GM21529 (cell line): ENCODE results near the gene ZFAND3.
"Not testable (repeated sequence)": the region's sequence is repeated elsewhere in the genome, so short reads cannot be mapped to it uniquely, and the experiment has no call there.

Experiments used
- ATAC-seq: cut with Tn5 transposase; IDR thresholded peaks from one replicate; pipeline ENCODE4 v1.9.1; 2021; ENCODE audit not compliant: unreplicated experiment

Gene ZFAND3

DNA sequence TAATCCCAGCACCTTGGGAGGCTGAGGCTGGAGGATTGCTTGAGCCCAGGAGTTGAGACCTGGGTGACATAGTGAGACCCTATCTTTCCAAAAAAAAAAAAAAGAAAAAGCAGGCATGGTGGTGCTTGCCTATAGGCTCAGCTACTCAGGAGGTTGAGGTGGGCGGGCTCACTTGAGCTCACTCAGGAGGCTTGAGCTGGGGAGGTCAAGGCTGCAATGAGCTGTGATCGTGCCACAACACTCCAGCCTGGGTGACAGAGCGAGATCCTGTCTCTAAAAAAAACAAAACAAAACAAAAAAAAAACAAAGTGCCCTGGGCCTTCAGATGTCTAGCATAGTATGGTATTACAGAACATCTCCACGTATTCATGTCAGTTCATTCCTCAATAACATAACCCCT, 42.9 kb downstream of the ZFAND3 start:
- no peak for ATAC-seq

DNA sequence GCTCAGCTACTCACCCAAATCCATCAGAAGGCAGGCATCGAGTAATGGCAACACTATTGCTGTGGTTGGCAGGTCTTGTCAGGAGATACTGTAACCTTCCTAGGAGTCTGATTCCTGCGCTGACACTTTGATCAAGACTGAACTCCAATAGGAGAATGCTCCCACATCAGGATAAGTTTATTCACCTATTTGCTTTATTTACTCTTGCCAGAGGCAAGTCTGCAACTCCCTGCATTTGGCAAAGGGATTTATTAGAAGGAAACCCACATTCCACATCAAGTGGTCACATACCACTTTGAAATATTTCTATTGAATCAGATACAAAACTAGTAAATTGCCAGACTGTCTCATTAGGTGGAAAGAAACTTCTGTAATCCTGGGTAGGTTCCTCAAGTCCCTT, 43.5 kb downstream of the ZFAND3 start:
- no peak for ATAC-seq

DNA sequence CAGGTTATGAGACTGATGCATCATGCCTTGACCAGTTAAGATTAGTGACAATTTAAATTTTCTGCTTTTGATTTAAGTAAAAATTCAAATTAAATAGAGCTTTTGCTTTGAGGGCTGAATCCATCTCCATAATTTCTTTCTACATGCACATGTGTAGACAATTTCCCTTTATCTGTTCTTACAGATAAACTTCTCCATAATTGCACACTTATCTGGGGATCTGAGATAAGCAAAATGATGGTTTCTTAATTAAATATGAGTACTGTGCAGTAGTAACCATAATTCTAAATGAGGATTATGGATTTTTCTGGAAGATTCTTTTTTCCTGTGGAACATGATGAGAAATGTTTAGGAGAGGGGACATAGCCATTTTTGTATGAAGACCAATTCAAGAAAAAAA, 44.7 kb downstream of the ZFAND3 start:
- ATAC-seq, result no peak

DNA sequence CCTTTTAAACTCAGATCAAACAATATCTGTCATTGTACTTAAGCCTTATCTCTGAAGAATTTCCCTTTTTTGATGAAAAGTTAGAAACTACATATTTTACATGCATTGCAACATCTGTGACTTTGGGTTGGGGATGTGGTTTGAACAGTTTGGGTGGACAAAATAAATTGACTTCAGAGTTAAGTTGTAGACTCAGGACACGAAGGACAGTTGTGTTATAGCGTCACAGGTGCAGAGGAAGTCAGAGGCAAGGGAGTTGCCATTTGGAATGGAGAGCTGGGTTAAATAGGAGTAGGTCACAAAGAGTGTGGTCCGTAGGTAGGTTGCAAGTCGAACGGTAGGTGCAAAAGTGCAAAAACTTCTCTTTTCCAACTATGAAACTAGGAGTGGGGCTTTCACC, 46.0 kb downstream of the ZFAND3 start:
- no peak for ATAC-seq

DNA sequence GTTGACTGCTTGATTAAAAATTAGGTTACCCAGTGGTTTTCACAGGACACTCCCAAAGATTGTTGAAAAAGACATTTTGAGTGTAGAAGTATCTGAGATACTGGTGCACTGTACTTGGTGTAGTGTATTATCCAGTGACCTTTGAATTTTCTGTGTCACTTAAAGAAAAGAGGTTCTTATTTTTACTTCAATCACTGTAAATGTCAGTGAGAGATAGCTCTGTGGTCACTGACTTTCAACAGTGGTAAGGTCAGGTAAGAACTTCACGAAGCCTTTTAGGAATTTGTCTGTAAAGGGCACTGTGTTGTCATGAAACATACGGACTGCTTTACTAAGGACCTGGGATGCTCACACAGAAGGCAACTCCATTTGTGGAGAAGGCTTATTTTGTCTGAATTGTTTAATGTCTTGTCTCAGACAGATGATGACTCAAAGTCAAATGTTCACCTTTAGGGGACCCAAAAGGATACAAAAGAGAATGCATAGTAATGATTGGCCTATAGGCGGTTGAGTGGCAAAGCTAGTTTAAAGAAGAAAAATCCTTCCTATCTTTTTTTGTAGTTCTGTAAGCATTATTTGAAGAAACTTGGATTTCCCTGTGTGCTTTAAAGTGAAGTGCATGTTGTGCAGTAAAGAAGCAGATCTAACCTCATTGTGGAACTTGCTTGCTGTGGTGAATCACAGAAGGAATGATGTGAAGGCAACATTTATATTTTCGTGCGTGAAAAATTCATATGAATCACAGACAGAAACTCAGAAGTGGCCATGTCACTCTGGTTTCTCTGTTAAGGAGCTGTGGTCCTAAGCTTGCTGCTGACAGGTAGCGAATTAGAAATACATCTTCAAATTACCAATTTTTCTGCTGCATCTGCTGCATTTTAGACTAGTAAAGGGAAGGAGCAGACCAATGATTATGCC, 47.3 kb downstream of the ZFAND3 start:
- ATAC-seq, result no peak

DNA sequence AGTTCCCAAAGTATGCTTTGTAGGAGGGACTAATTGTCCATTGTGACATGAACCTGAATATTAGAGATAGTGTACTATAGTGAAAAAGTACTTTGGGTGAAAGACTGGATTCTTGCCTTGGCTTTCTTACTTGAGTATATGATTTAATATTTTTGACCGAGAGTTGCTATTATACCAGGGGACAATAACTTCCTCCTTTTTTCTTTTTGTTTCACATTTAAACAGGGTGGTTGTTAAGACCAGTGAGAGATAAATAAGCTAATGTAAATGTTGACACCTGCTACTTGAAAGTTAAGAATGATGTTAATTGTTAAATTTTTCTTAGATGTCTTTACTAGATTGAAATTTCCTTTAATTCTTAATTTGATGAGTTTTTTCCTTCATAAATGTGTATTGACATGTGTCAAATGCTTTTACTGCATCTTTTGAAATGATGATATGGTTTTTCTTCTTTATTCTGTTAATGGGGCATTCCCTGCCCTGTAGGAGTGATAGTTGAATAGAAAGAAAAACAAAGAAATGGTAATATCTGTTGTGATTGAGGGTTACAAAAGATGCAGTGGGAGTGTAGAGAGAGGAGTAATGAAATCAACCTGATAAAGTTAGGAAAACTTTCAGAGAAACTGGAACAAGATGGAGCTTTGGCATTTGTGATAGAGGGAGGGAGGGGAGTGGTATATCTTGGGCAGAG, 48.4 kb downstream of the ZFAND3 start:
- peak; percentile 67 for ATAC-seq

DNA sequence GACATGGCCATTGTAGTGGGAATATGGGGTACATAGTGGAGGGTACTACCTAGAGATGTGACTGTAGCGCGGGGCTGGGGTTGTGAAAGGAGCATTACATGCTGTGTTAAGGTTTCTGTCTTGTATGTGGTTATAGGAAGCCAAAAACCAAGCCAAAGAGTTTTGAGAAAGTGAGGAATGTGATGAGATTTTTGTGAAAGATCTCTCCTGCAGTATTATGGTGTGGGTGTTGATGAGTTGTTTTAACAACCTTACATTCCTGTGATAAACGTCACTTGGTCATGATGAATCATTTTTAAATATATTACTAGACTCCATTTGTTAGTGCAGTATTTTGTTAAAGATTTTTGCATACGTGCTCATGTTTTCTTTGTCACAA, 48.9 kb downstream of the ZFAND3 start:
- ATAC-seq, result no peak

DNA sequence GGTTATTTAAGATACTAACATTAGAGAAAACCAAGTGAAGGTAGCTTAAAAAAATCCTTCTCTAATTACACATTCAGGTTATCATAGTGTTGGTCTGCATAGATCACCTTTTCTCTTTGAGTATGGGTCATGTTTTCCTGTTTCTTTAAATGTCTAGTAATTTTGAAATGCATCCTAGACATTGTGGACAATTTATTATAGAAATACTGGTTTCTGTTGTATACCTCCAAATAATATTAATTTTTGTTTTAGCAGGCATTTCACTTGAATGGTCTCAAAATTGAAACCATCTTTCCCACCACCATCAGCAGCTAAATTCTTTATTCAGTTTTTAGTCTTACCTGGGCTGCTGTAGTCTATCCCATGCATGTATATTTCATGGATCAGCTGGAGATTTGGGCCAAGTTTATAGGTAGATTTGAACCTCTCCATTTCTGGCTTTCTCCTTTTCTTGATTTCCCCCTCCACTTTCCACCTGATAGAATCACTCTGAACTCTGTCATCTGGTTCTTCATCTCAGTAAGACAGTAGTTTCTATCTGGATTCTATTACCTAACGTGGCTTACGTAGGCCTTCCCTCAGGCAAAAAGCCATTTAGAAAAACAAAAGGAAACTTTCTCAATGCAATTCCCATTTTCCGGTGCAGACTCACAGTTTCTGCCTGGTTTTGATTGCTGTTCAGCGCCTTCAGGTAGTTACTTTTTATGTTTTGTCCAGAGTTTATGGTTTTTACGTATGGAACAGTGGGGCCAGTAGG, 52.3 kb downstream of the ZFAND3 start:
- no peak for ATAC-seq

DNA sequence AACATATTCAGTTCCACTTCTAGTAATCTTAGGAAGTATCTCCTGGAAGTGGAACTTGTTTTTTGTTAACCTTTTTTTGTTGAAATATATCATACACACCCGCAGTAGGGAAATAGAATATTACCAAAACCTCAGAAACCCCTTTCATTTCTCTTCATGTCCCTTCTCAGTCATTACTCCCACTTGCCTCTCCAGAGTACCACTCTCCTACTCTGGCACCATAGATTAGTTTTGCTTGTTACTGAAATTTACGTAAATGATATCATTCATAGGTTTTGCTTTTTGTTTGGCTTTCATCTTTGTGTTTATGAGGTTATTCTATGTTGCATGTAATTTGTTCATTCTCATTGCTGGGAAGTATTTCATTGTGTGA, 52.8 kb downstream of the ZFAND3 start:
- ATAC-seq, result no peak

DNA sequence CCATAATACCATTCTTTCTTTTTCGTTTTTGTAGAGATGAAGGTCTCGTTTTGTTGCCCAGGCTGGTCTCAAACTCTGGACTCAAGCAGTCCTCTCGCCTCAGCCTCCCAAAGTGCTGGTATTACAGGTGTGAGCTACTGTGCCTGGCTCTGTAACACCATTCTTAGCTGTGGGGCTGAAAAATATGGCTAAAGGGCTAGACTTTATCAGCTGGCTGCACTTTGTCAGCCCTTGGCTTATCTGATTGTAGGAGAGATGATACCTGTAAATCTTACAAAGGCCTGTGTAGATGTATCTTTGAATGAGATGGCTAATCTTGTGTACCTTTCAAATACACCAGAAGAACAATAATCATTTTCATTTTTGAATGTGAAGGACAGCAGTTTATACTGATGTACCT, 55.2 kb downstream of the ZFAND3 start:
- no peak for ATAC-seq

DNA sequence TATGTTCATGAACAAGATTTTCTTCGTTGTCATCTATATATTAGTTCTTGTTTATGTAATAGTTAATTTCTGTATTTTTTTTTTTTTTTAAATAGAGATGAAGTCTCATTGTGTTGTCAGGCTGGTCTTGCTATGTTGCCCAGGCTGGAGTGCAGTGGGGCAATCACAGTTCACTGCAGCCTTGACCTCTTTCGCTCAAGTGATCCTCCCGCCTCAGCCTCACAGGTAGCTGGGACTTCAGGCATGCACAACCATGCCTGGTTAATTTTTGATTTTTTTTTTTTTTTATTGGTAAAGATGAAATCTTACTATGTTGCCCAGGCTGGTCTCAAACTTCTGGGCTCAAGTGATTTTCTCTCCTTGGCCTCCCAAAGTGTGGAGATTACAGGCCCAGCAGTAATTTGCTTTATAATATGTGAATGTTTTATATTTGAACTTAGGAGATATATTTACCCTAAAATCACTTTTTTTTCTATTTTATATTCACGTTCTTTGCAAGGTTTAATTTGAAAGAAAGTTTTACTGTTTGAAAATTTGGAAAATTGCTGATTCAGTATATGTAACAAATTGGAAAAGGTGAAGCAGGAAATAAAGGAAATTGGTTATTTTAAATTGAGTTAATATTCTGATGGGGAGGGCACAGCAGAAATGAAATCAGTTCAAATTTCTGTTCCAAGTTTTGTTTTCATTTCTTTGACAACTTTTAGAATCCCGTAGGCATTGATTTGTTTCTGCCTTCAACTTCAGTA, 56.2 kb downstream of the ZFAND3 start:
- ATAC-seq, result no peak

DNA sequence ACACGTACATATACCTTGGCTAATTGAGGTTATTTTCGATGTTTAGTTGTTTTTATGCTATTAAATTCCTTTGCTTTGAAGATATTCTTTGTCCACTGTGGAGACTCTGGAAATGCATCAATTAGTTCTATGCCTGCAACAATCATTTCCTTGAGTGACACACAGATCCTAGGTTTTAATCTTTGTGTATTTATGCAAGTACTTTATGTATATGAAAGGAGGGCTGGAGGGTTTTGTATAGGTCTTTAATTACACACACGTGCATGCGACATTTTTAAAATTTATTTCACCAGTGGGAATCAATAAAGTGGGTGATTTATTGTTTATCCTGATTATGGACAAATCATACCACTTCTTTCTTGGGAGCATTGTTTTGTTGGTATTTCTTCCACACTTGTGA, 57.3 kb downstream of the ZFAND3 start:
- ATAC-seq, result no peak

DNA sequence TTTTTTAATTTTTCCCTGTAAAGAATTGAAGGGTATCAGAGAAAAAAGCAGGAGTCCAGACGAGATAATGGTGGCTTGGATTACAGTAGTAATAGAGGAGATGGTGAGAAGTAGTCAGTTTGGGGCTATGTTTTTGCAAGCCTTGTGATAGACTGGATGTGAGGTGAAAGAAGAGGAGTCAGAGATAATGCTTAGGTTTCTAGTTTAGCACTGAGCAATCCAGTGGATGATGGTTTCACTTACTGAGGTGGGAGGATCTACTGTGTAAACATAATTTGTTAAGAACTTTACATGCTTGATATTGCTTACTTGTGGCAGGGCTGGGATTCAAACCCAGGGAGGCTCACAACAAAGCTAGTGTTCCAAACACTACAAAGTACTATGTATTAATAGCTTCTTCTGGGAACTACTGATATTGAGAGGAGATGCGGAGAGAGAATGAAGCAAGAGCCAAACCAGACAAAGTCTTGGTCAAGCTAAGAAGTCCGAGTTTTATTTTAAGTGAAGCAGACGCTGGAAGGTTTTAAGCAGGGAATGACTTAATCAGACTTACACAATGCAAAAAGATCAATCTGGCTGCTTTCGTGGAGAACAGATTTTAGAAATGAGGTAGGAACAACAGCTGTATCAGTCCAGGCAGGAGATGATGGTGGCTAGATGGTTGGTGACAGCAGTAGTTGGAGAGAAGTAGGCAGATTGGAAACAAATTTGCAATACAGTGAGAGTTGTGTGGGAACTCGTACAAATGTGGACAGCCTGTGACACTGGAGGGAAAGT, 58.0 kb downstream of the ZFAND3 start:
- ATAC-seq, result no peak

DNA sequence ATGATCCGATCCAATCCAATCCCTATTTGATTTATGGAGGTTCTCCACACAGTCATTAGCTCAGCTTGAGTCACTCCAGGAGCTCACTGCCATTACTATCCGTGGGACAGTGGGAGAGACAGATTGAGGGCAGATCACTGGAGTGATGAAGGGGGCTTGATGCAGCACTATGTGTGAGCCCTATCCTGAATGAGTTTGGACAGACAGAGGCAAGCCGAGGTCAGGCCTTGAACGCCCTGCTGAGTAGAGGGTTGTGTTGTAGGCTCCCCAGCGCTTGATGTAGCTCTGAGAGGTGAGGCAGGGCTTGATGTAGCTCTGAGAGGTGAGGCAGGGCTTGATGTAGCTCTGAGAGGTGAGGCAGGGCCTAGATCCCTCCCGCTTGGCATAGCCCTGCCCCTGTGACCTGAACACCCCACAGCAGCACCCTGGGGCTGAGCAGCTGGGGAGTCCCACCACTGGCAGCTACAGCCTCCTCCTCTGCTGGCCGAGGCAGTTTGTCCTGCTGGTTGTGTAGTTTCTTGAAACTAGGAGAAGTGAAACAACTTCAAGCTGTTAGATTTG, 58.7 kb downstream of the ZFAND3 start:
- no peak for ATAC-seq

DNA sequence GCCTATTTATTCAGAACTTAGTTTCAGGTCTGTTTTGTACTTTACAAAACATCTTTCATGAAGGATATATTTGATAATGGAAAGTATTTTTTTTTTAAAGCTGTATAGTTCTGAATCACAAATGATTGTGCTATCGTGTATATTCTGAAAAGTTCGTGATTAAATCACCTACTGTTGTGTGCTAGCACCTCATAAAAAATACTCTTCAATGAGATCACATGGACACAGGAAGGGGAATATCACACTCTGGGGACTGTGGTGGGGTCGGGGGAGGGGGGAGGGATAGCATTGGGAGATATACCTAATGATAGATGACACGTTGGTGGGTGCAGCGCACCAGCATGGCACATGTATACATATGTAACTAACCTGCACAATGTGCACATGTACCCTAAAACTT, 61.1 kb downstream of the ZFAND3 start:
- not testable (repeated sequence) for ATAC-seq

DNA sequence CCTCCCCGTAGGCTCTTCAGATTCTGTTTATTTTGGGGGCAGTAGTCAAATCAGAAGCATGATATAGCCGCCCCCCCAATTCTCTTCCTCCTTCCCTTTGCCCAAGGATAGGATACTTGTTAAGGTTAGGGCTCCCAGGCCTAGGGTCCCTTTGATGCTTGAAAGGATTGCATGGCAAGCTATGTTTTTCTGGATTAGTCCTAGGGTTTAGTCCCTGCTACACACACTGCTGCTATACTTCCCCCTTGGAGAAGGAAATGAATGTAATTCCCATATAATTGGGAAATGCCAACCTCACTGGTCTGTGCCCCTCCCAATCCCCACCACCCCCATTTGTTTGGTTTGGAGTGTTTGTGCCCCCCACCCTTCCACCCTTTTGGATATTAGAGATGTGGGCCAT, 62.8 kb downstream of the ZFAND3 start:
- no peak for ATAC-seq

DNA sequence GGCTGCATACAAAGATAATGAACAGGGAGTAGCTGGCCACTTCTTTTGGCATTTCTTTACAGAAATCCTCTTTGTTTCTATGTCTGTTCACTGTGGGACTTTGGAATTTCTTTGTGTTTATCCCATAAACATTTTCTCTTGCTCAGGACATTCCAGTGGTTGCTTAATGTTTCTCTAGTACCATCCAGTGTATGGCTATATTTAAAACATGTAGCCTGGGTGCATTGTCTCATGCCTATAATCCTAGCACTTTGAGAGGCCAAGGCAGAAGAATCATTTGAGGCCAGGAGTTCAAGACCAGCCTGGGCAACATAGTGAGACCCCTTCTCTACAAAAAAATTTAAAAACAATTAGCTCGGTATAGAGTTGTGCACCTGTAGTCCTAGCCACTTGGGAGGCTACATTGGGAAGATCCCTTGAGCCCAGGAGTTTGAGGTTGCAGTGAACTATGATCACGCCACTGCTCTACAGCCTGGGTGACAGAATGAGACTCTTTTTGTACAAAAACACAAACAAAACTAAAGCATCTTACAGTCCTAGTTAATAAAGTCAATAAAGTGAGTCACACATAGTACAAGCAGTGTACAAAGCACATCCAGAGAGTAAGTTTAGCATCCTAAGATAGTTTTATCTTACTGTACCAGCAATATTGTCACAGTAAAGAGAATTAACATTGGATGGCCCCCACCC, 63.3 kb downstream of the ZFAND3 start:
- ATAC-seq, result no peak

DNA sequence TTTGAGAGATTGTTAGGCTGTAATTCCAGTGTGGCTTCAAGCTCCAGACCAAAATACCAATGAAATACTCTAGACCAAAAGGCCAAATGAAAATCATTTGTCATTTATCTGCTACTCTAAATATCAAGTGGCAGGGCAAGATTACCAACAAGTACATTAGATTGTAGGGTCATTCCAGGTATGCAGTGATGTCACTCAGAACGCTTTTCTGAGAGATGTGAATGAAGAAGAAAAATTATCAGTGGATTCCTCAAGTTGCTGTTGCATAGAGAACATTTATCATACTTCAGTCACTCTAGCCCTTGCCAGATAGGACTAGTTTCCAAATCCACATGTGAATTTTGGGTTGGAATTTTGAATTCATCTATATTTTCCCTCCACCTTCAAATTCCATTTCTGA, 65.0 kb downstream of the ZFAND3 start:
- ATAC-seq, result no peak

DNA sequence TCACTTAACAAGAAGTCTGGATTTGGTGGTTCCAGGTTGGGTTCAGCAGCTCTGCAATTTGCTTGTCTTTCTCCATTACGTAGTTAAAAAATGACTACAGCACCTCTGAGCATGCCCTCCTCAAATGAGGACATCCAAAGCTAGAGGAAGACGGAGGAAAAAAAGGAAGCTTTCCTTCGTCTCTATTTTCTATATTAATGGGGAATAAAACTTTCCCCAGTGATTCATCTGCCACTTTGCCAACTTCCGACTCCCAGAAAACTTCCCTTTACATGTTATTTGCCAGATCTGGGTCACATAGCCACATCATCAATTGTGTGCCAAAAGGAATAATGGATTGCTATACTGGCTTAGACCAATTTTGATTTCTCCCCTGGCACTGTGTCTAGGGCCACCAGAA, 69.5 kb downstream of the ZFAND3 start:
- no peak for ATAC-seq
